Measurements from ENCODE around the gene CBX1. TPM values are rescaled to one million over a fixed set of nuclear protein-coding genes. Genes with fewer than 3 reads are reported as not detected.

CBX1 gene
- total and polyA plus RNA-seq, 2 experiments from 2014 or later: 127 to 223 TPM

- TF ChIP-seq JUNB (IDR thresholded peaks at IDR 0.05; ENCODE audit: unreplicated experiment) (no peak), EZH2 (IDR thresholded peaks at IDR 0.05; ENCODE audit: low read depth, unreplicated experiment) (no peak), CREB1 (CRISPR knock-in tag; IDR thresholded peaks at IDR 0.05; ENCODE audit: low read depth) (no peak), EZH2phosphoT487 (IDR thresholded peaks at IDR 0.05; ENCODE audit: unreplicated experiment) (no peak), STAT1 (IDR thresholded peaks at IDR 0.05; ENCODE audit: unreplicated experiment) (no peak), ZNF114 (CRISPR knock-in tag; IDR thresholded peaks at IDR 0.05) (no peak), NANOG (IDR thresholded peaks at IDR 0.05; ENCODE audit: borderline replicate concordance) (no peak), POLR2AphosphoS5 (IDR thresholded peaks at IDR 0.05; ENCODE audit: low read depth) (no peak), ZNF331 (CRISPR knock-in tag; IDR thresholded peaks at IDR 0.05; ENCODE audit: low read depth) (no peak), ETS1 (IDR thresholded peaks at IDR 0.05) (no peak)
- TF ChIP-seq, protein P1, sequence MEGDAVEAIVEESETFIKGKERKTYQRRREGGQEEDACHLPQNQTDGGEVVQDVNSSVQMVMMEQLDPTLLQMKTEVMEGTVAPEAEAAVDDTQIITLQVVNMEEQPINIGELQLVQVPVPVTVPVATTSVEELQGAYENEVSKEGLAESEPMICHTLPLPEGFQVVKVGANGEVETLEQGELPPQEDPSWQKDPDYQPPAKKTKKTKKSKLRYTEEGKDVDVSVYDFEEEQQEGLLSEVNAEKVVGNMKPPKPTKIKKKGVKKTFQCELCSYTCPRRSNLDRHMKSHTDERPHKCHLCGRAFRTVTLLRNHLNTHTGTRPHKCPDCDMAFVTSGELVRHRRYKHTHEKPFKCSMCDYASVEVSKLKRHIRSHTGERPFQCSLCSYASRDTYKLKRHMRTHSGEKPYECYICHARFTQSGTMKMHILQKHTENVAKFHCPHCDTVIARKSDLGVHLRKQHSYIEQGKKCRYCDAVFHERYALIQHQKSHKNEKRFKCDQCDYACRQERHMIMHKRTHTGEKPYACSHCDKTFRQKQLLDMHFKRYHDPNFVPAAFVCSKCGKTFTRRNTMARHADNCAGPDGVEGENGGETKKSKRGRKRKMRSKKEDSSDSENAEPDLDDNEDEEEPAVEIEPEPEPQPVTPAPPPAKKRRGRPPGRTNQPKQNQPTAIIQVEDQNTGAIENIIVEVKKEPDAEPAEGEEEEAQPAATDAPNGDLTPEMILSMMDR (conservative IDR thresholded peaks at IDR 0.05; ENCODE audit: low read depth in 2 of 2): no peak
- TF ChIP-seq, protein P2, sequence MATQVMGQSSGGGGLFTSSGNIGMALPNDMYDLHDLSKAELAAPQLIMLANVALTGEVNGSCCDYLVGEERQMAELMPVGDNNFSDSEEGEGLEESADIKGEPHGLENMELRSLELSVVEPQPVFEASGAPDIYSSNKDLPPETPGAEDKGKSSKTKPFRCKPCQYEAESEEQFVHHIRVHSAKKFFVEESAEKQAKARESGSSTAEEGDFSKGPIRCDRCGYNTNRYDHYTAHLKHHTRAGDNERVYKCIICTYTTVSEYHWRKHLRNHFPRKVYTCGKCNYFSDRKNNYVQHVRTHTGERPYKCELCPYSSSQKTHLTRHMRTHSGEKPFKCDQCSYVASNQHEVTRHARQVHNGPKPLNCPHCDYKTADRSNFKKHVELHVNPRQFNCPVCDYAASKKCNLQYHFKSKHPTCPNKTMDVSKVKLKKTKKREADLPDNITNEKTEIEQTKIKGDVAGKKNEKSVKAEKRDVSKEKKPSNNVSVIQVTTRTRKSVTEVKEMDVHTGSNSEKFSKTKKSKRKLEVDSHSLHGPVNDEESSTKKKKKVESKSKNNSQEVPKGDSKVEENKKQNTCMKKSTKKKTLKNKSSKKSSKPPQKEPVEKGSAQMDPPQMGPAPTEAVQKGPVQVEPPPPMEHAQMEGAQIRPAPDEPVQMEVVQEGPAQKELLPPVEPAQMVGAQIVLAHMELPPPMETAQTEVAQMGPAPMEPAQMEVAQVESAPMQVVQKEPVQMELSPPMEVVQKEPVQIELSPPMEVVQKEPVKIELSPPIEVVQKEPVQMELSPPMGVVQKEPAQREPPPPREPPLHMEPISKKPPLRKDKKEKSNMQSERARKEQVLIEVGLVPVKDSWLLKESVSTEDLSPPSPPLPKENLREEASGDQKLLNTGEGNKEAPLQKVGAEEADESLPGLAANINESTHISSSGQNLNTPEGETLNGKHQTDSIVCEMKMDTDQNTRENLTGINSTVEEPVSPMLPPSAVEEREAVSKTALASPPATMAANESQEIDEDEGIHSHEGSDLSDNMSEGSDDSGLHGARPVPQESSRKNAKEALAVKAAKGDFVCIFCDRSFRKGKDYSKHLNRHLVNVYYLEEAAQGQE (IDR thresholded peaks at IDR 0.05; ENCODE audit: unreplicated experiment): no peak
- TF ChIP-seq, protein P3, sequence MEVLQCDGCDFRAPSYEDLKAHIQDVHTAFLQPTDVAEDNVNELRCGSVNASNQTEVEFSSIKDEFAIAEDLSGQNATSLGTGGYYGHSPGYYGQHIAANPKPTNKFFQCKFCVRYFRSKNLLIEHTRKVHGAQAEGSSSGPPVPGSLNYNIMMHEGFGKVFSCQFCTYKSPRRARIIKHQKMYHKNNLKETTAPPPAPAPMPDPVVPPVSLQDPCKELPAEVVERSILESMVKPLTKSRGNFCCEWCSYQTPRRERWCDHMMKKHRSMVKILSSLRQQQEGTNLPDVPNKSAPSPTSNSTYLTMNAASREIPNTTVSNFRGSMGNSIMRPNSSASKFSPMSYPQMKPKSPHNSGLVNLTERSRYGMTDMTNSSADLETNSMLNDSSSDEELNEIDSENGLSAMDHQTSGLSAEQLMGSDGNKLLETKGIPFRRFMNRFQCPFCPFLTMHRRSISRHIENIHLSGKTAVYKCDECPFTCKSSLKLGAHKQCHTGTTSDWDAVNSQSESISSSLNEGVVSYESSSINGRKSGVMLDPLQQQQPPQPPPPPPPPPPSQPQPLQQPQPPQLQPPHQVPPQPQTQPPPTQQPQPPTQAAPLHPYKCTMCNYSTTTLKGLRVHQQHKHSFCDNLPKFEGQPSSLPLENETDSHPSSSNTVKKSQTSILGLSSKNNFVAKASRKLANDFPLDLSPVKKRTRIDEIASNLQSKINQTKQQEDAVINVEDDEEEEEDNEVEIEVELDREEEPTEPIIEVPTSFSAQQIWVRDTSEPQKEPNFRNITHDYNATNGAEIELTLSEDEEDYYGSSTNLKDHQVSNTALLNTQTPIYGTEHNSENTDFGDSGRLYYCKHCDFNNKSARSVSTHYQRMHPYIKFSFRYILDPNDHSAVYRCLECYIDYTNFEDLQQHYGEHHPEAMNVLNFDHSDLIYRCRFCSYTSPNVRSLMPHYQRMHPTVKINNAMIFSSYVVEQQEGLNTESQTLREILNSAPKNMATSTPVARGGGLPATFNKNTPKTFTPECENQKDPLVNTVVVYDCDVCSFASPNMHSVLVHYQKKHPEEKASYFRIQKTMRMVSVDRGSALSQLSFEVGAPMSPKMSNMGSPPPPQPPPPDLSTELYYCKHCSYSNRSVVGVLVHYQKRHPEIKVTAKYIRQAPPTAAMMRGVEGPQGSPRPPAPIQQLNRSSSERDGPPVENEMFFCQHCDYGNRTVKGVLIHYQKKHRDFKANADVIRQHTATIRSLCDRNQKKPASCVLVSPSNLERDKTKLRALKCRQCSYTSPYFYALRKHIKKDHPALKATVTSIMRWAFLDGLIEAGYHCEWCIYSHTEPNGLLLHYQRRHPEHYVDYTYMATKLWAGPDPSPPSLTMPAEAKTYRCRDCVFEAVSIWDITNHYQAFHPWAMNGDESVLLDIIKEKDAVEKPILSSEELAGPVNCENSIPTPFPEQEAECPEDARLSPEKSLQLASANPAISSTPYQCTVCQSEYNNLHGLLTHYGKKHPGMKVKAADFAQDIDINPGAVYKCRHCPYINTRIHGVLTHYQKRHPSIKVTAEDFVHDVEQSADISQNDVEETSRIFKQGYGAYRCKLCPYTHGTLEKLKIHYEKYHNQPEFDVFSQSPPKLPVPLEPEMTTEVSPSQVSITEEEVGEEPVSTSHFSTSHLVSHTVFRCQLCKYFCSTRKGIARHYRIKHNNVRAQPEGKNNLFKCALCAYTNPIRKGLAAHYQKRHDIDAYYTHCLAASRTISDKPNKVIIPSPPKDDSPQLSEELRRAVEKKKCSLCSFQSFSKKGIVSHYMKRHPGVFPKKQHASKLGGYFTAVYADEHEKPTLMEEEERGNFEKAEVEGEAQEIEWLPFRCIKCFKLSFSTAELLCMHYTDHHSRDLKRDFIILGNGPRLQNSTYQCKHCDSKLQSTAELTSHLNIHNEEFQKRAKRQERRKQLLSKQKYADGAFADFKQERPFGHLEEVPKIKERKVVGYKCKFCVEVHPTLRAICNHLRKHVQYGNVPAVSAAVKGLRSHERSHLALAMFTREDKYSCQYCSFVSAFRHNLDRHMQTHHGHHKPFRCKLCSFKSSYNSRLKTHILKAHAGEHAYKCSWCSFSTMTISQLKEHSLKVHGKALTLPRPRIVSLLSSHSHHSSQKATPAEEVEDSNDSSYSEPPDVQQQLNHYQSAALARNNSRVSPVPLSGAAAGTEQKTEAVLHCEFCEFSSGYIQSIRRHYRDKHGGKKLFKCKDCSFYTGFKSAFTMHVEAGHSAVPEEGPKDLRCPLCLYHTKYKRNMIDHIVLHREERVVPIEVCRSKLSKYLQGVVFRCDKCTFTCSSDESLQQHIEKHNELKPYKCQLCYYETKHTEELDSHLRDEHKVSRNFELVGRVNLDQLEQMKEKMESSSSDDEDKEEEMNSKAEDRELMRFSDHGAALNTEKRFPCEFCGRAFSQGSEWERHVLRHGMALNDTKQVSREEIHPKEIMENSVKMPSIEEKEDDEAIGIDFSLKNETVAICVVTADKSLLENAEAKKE (CRISPR knock-in tag; IDR thresholded peaks at IDR 0.05): no peak
- ATAC-seq: no peak
- Histone ChIP-seq H3K27me3 (ENCODE audit: insufficient read depth) (peaks cover 8% of the 10 kb centered on the region), H4K20me1 (replicated peaks; ENCODE audit: insufficient read depth) (no peaks in the 10 kb centered on the region), H3K9me2 (ENCODE audit: insufficient read depth) (peaks cover 5% of the 10 kb centered on the region; the same call in 1 of the 2 replicates), H2AFZ (no peak overlapping the region), H3K4me3 (no peak overlapping the region), H3K79me2 (replicated peaks; ENCODE audit: insufficient read depth) (no peaks in the 10 kb centered on the region), H3F3A (replicated peaks; ENCODE audit: low read depth) (0 out of 2 replicates have a peak, but pooled peaks cover 4% of the 10 kb centered on the region), H3K4me2 (no peak overlapping the region), H3K27ac (ENCODE audit: low read depth) (no peak overlapping the region), H3K36me3 (ENCODE audit: insufficient read depth) (no peaks in the 10 kb centered on the region), H3K4me1 (ENCODE audit: insufficient read depth) (peaks cover 8% of the 10 kb centered on the region; the same call in 1 of the 2 replicates)
- no peaks in the 10 kb centered on the region for H3K9me3 Mint-ChIP-seq
- H3K36me3 Mint-ChIP-seq (ENCODE audit: low read depth): no peaks in the 10 kb centered on the region
- peaks cover 12% of the 10 kb centered on the region for H3K4me1 Mint-ChIP-seq
- no peak for DNase-seq (ENCODE audit: low spot score)
- no peak overlapping the region for H3K4me3 Mint-ChIP-seq
- peaks cover 23% of the 10 kb centered on the region for H3K27me3 Mint-ChIP-seq (ENCODE audit: insufficient read depth, low read depth, poor library complexity)
- no peak overlapping the region for H3K27ac Mint-ChIP-seq
Observed at GRCh38 chr17:48030531-48030930, 70.7 kb downstream of the CBX1 start.

Measured in GM23338 (cell line).